GM18870 (cell line): ENCODE results near the gene AMER1.
"Not testable (repeated sequence)": the region's sequence is repeated elsewhere in the genome, so short reads cannot be mapped to it uniquely, and the experiment has no call there.

ENCODE experiments used
- ATAC-seq: cut with Tn5 transposase; IDR thresholded peaks from one replicate; pipeline ENCODE4 v1.9.1; 2021; ENCODE audit warnings: moderate library complexity; ENCODE audit not compliant: unreplicated experiment

Gene AMER1

DNA sequence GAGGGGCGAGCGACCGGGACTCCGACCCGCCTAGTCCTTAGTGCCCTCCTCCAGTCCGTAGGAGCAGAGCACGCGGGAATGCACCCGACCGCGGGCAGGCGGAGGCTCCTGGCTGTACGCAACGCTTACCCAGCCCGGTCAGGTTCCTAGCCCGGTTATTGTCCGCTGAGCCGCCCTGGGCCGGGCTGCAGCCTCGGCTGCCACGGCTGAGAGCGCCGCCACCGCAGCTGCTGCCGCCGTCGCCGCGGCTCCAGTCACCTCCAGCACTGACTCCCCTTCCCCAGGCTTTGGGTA is at the start of gene AMER1:
AMER1 (minus strand) TSS at position 268 of the 294 bp plus-strand sequence. CDS start 12,422 bp downstream, outside the sequence.
- peak; percentile 38 for ATAC-seq

DNA sequence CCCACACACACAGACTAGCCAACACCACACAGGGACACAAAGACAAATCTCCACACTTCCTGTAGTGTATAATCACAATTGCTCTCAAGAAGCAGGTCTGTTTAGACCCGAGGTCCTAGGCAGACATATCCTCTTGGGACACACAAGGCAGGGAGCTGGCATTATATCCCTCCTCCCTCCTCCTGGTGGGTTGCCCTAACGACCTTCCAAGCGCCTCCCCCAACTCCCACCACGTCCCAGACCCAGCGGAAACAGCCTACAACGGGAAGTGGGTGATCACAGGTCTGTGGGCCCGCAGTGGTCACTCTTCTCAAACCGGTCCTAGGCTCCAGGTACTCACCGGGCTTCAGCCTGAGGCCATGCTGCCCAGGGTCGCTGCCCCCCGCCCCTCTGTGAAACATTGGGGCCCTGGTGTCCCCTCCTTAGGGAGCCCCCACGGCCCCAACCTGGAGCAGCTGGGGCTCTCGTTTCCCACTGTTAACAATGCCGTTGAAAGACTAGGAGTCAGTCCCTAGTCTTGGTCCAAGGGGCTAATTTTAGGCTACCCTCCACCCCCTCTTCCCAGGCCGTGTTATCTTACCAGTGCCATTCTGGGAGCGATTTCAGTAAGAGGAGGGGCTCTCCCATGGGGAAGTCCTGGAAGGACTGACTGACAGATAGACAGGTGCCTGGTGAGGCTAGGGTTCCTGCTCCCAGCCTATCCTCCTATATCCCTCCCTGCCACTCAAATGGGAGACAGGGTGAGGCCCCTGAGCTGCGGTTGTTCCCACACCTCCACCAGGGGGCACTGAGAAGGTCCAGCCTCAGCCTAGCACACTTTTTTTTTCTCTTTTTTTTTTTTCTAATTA is 24.8 kb upstream of the AMER1 start, which contains the start of gene ASB12:
ASB12 (minus strand) TSS at position 485 of the 848 bp plus-strand sequence. CDS start 4,957 bp downstream, outside the sequence.
- no peak for ATAC-seq

- ATAC-seq, result no peak
Observed at GRCh38 chrX:64229154-64229553, 23.6 kb upstream of the AMER1 start.

GRCh38 chrX:64218023-64218422 is 12.5 kb upstream of the AMER1 start:
- ATAC-seq, result no peak

GRCh38 chrX:64213989-64214388 is 8.5 kb upstream of the AMER1 start:
- not testable (repeated sequence) for ATAC-seq

DNA sequence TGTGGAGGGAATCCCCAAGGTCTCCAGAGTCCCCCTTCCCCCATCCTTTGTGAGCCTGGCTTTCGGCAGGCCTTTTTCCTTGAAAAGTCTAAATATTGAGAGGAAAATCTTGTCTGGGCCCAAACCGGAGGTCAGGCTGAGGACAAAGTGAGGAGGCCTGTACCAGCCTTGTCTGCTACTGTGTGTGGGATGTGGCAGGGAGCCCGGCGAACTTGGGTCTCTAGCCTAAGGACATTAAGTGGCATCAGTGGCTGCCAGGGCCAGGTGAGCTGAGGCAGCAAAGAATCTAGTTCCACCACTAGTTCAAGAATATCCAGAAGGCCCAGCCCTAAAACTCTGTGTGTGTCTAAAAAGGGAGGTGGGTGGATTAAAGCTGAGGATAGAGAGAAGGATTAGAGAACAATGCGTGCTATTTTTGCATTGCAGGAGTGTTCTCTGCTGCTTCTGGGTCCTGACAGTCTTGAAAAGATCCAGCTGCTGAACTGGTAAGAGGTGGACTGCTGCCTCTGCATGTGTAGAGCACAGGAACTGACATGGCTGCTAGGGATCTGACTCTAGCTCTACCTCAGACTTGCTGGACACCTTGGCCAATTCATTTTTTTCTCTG is 1.2 kb upstream of the AMER1 start:
- ATAC-seq, result no peak

DNA sequence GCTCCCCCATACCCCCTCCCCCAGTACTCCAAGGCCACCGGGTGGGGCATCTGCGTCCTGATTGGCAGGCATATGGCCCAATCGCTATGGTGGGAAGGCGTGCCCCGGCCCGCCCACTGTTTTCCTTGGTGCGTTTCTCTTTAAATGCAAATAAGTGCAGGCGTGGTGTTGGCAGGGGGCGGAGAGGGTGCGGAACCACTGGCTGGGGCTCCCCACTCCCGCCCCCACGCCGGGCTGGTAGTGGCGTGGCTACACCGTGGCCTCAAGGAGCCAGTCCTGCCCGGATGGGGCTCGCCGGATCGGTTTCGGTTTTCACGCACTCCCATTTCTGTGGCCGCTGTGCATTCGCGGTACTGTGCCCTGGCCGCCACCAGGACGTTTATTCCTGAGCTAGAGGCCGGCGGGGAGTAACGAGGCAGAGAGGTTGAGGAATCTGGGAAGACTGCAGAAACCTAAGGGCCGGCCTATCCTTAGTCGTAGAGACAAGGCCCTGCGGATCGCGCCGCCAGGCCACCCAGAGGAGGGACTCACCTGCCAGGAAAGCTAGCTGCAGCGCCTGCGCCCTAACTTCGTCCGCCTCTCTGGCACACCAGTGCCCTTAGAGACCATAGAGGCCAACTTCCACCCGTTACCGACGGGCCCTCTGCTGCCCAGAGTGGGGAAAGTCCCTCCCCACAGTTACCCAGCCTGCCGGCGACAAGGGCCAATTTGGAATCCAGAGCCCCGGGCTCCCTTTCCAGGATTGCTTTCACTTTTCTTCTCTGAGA is 410 bp upstream of the AMER1 start:
- peak; percentile 88 for ATAC-seq

DNA sequence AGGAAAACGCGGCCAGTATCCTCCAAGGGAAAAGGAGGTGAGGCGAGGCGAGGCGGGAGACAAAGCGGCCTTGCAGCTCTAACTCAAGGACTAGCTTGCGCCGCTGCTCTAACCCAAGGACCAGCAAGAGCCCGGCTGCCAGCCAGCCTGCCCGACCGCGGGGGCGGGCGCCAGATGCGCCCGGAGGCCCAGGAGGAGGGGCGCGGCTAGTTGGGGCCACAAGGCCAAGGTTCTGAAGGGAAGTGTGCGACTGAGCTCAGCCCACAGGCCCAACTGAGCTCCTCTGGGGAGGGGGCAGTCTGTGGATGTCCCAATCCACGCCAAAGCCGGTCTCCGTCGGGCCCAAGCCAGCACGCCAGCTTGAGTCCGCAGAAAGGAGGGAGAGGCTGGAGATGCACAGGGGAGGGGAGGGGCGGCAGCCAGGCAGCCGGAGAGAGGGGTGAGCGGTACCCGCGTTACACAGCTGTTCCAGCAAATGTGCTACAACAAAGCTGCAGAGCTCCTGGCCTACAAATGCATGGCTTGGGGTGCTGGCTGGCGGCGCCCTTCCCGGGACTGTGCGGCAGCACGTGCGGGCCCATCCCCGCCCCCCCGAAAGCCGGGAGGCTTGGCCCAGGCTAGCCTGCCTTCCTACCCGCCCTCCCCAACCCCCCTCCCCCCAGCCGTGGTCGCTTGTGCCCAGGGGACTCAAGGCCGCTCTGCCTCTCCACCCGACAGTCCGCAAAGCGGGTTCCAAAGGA is 637 bp downstream of the AMER1 start:
- no peak for ATAC-seq

GRCh38 chrX:64204252-64204651 is 1.3 kb downstream of the AMER1 start:
- ATAC-seq, result no peak

- no peak for ATAC-seq
Observed at GRCh38 chrX:64202808-64203325, 2.6 kb downstream of the AMER1 start.

- no peak for ATAC-seq
Observed at GRCh38 chrX:64198036-64198435, 7.5 kb downstream of the AMER1 start.

- ATAC-seq, result no peak
Observed at GRCh38 chrX:64196606-64197005, 8.9 kb downstream of the AMER1 start.

GRCh38 chrX:64195862-64196261 is 9.6 kb downstream of the AMER1 start:
- no peak for ATAC-seq

- ATAC-seq, result no peak
Observed at GRCh38 chrX:64192673-64193072, 12.8 kb downstream of the AMER1 start.

DNA sequence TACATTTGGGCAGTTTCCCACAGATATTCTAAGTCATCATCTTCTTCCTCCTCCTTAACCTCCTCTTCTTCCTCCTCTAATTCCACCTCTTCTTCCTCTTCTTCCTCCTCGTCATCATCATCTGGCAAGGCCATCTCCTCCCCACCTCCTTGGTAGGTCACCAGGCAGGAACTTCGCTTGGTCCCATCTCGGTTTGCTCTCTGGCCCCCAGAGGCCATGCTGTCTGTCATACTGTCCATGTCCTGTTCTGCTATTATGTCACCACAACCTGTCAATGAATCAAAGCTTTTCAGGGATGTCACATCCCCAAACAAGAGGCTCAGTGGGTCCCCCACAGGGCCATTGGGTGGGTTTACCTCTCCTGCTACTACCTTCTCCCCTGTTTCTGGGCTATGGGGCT is 13.5 kb downstream of the AMER1 start:
- ATAC-seq, result no peak

GRCh38 chrX:64191281-64192010 is 14.1 kb downstream of the AMER1 start:
- no peak for ATAC-seq

DNA sequence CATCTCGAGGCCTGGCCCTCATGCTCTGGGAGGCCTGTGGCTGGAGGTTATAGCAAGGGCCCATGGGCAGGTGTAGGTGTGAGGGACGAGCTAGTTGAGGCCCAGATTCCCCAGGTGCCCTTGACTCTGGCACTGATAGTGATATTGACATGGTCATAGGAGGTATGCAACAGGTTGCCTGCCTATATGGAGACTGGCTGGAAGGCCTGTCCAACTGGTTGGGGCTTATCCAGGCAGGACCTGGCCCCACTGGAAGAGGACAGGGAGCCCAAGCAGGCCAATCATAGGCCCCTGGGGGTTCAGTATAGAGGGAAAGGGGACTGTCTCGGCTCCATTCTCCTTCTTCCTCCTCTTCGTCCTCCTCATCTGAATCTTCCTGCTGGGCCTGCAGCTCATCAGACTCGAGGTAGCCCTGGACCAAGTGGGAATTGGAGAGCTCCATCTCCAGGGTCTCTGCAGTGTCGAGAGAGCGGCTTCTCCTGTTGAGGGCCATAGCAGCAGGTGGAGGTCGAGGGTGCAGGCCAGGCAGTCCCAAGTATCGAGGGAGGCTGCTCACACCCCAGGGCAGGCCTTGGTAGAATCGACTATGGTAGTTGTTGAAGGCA is 15.3 kb downstream of the AMER1 start:
- ATAC-seq, result no peak

GRCh38 chrX:64188901-64189300 is 16.6 kb downstream of the AMER1 start:
- no peak for ATAC-seq

DNA sequence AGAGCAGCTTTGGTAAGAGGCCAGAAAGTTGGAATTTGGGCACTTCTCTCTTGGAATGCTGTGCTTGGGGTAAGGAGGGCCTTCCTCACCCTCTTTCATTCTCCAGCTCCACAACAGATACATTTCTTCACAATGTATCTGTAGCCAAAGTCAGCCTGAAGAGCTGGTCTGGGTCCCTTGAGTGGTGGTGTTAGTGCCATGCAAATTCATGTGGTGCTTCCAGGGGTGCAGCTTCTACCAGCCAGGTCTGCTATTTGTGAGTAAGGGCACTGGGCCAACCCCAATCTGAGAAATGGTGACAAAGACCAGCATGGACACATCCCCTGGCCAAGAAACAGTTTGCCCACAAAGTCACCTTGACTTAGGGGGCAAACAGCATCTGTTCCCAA is 17.8 kb downstream of the AMER1 start:
- no peak for ATAC-seq
